ENCODE measurements around the gene HOXB2.

Gene HOXB2

GRCh38 chr17:48578616-48579470 lies 33.9 kb upstream of the HOXB2 start:
- DNase-seq, result peak; percentile 58

- DNase-seq, result peak; percentile 68
Observed at GRCh38 chr17:48577946-48578615, 33.2 kb upstream of the HOXB2 start, which contains the start of gene HOXB4. Gene HOXB4 (minus strand): TSS chr17:48578350. CDS start chr17:48578319, 31 bp downstream.

- no peak for DNase-seq
Observed at GRCh38 chr17:48577330-48577945, 32.5 kb upstream of the HOXB2 start.

GRCh38 chr17:48576479-48577309 lies 31.8 kb upstream of the HOXB2 start:
- no peak for DNase-seq

GRCh38 chr17:48575673-48576478 lies 31.0 kb upstream of the HOXB2 start:
- DNase-seq, result no peak

GRCh38 chr17:48575066-48575582 lies 30.2 kb upstream of the HOXB2 start:
- peak; percentile 83 for DNase-seq

GRCh38 chr17:48574505-48575065 lies 29.7 kb upstream of the HOXB2 start:
- DNase-seq, result no peak

- DNase-seq, result no peak
Observed at GRCh38 chr17:48571826-48572417, 27.0 kb upstream of the HOXB2 start.

- DNase-seq, result no peak
Observed at GRCh38 chr17:48571024-48571818, 26.3 kb upstream of the HOXB2 start.

- DNase-seq, result no peak
Observed at GRCh38 chr17:48570325-48571023, 25.6 kb upstream of the HOXB2 start.

- DNase-seq, result no peak
Observed at GRCh38 chr17:48569674-48570324, 24.9 kb upstream of the HOXB2 start.

- no peak for DNase-seq
Observed at GRCh38 chr17:48569240-48569582, 24.3 kb upstream of the HOXB2 start.

GRCh38 chr17:48568499-48569239 lies 23.8 kb upstream of the HOXB2 start:
- DNase-seq, result no peak

- DNase-seq, result no peak
Observed at GRCh38 chr17:48567646-48568354, 22.9 kb upstream of the HOXB2 start.

GRCh38 chr17:48567209-48567608 lies 22.3 kb upstream of the HOXB2 start:
- DNase-seq, result no peak

- DNase-seq, result no peak
Observed at GRCh38 chr17:48566717-48567116, 21.8 kb upstream of the HOXB2 start.

GRCh38 chr17:48565925-48566710 lies 21.2 kb upstream of the HOXB2 start:
- no peak for DNase-seq

Data from NCI-H1092 (cell line).